Panc1 (cell line): ENCODE measurements around the gene RAD51D.

Experiments used
- CTCF ChIP-seq: fragments of 450-650 bp; IDR thresholded peaks from 2 replicates; pipeline ENCODE4 v1.5.1; 2017; ENCODE audit warnings: mild to moderate bottlenecking
- POLR2AphosphoS5 ChIP-seq: IDR thresholded peaks from 2 replicates; pipeline ENCODE4 v1.6.1; 2012; ENCODE audit warnings: mild to moderate bottlenecking, low read depth, low read length, moderate library complexity
- REST ChIP-seq, 2 experiments: IDR thresholded peaks; 2 replicates each; pipeline ENCODE4 v1.6.1; 2011 to 2012; ENCODE audit warnings: low read depth in 2 of 2, control low read depth in 1 of 2, low read length in 1 of 2, mild to moderate bottlenecking in 1 of 2, moderate library complexity in 1 of 2; ENCODE audit not compliant: insufficient read depth in 1 of 2
- SIN3A ChIP-seq: IDR thresholded peaks from 2 replicates; pipeline ENCODE4 v1.6.1; 2012; ENCODE audit warnings: low read depth, mild to moderate bottlenecking, low read length, moderate library complexity, borderline replicate concordance; ENCODE audit not compliant: insufficient read depth
- TCF7L2 ChIP-seq: IDR thresholded peaks from 2 replicates; pipeline ENCODE4 v1.6.1; 2011; ENCODE audit warnings: mild to moderate bottlenecking, low read depth, low read length, inconsistent platforms

GRCh38 chr17:35164716-35165115 lies 45.1 kb upstream of the RAD51D start:
- TF ChIP-seq CTCF (no peak), REST (IDR thresholded peaks at IDR 0.05; ENCODE audit: insufficient read depth in 1 of 2, low read depth in 2 of 2, low read length in 1 of 2) (no peak), POLR2AphosphoS5 (no peak), SIN3A (no peak), TCF7L2 (no peak)
